Endodermal cell (in vitro differentiated cells): ENCODE results near the gene DDAH1. TPM values are rescaled to one million over a fixed set of nuclear protein-coding genes. Genes with fewer than 3 reads are reported as not detected.

Experiments used
- DNase-seq: peaks from one replicate; pipeline ENCODE4 v3.0.0-alpha.2; 2017
- H3K27ac ChIP-seq: 2 replicates; pipeline ENCODE4 v1.5.1; 2013; ENCODE audit warnings: mild to moderate bottlenecking, low read depth, low read length, moderate library complexity
- H3K27me3 ChIP-seq: 2 replicates; pipeline ENCODE4 v1.6.1; 2013; ENCODE audit warnings: mild to moderate bottlenecking, low read length, moderate library complexity; ENCODE audit not compliant: insufficient read depth, control insufficient read depth, poor library complexity, severe bottlenecking
- H3K36me3 ChIP-seq: 2 replicates; pipeline ENCODE4 v1.7.0; 2013; ENCODE audit warnings: mild to moderate bottlenecking, low read length, moderate library complexity; ENCODE audit not compliant: control insufficient read depth, insufficient read depth
- H3K4me1 ChIP-seq: one replicate; pipeline ENCODE4 v1.7.0; 2013; ENCODE audit warnings: low read length; ENCODE audit not compliant: control insufficient read depth, insufficient read depth
- H3K4me3 ChIP-seq: 2 replicates; pipeline ENCODE4 v1.5.1; 2013; ENCODE audit warnings: mild to moderate bottlenecking, low read length, moderate library complexity
- H3K9ac ChIP-seq: 2 replicates; pipeline ENCODE4 v1.6.1; 2013; ENCODE audit warnings: mild to moderate bottlenecking, low read length, moderate library complexity; ENCODE audit not compliant: poor library complexity, severe bottlenecking; ENCODE audit errors: extremely low read depth
- H3K9me3 ChIP-seq: 2 replicates; pipeline ENCODE4 v1.6.1; 2013; ENCODE audit warnings: mild to moderate bottlenecking, low read length, moderate library complexity; ENCODE audit not compliant: control insufficient read depth
- H3K27ac Mint-ChIP-seq: 2 replicates; pipeline ENCODE4 v1.8.0; 2020; ENCODE audit warnings: mixed read lengths
- H3K27me3 Mint-ChIP-seq: 2 replicates; pipeline ENCODE4 v1.8.0; 2021; ENCODE audit warnings: mild to moderate bottlenecking, mixed read lengths; ENCODE audit not compliant: insufficient read depth
- H3K36me3 Mint-ChIP-seq: 2 replicates; pipeline ENCODE4 v1.8.0; 2020; ENCODE audit warnings: low read depth, mixed read lengths
- H3K4me1 Mint-ChIP-seq: 2 replicates; pipeline ENCODE4 v1.8.0; 2020; ENCODE audit warnings: mixed read lengths
- H3K4me3 Mint-ChIP-seq: 2 replicates; pipeline ENCODE4 v1.8.0; 2020; ENCODE audit warnings: mild to moderate bottlenecking, moderate library complexity, mixed read lengths
- H3K9me3 Mint-ChIP-seq: 2 replicates; pipeline ENCODE4 v1.8.0; 2020; ENCODE audit warnings: mild to moderate bottlenecking, mixed read lengths
- WGBS, 2 experiments: methylation state at CpG; one replicate each; pipeline versions ENCODE4 v1.1.5 to v1.1.7; 2013; ENCODE audit warnings: missing lambda C conversion rate in 2 of 2, mixed read lengths in 1 of 2; ENCODE audit not compliant: insufficient coverage in 1 of 2, insufficient read length in 1 of 2; 5-methylcytosine and 5-hydroxymethylcytosine counted together
- total RNA-seq, 2 donors: library from RNA; stranded (reverse); fragmentation: NEBNext Ultra II Directional in 1 of 2; extraction: Animal tissue kit (Norgen Biotek cat#: 25700) in 1 of 2; gene quantifications; 2 replicates in 1 of 2; 3 replicates in 1 of 2; pipeline ENCODE4 v1.2.1, GENCODE V29; 2021
- TF ChIP-seq, protein P1 (sequence below): fragments of 200-600 bp; sonication (generic); conservative IDR thresholded peaks from 2 replicates; pipeline ENCODE4 v1.5.0; 2021; ENCODE audit warnings: antibody characterized with exemption, mild to moderate bottlenecking

Gene DDAH1
- total RNA-seq, 2 donors from 2014 or later = 16.3 to 22.8 TPM

DNA sequence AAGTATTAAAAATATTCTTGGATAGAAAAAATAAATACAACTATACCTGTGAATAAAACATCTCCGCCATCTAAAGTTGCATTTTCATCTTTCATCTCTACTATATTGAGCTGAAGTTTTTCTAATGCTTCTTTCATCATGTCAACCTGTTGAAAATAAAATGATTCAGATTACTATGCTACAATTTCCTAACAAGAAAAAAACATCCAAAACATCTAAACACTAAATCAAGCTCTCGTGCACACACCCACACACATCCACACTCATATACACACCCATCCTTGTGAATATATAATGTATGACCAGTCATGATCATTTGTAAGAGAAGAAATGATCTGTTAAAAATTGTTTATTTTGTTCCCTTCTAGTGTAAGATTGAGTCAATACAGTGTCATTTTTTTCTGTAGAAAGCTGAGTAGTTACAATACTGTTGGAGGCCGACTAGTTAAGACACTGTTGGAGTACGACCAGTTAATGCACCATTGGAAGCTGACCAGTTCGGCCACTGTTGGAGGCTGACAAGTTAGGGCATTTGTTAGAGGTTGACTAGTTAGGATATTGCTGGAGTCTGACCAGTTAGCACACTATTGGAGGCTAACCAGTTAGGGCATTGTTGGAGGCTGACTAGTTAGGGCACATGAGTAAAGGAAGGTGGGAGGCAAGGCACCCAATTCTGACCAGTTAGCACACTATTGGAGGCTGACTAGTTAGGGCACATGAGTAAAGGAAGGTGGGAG, 106.1 kb downstream of the DDAH1 start:
- H3K27me3 Mint-ChIP-seq = no peaks in the 10 kb centered on the region

DNA sequence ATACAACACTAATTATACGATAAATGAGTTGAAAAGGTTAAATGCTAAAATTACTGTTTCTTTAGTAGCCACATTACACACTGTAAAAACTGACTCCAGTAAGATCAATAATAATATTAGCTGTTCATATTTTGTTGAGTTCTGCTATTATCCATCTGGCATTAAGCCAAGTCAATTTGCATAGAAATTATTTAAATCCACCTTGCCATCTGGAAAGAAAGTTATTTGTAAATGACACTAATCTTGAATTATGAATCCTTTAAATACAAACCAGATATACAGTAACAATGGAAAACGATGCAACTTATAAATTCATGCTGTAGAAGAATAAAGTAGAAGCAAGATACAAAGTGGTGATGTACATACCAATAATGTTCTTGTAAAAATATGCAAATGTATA, 107.1 kb downstream of the DDAH1 start:
- no peak overlapping the region for H3K27ac Mint-ChIP-seq
- Histone ChIP-seq H3K27ac (no peak overlapping the region), H3K36me3 (no peaks in the 10 kb centered on the region), H3K9me3 (no peaks in the 10 kb centered on the region), H3K27me3 (no peaks in the 10 kb centered on the region), H3K9ac (no peak overlapping the region), H3K4me1 (no peaks in the 10 kb centered on the region), H3K4me3 (no peak overlapping the region)
- TF ChIP-seq, protein P1, sequence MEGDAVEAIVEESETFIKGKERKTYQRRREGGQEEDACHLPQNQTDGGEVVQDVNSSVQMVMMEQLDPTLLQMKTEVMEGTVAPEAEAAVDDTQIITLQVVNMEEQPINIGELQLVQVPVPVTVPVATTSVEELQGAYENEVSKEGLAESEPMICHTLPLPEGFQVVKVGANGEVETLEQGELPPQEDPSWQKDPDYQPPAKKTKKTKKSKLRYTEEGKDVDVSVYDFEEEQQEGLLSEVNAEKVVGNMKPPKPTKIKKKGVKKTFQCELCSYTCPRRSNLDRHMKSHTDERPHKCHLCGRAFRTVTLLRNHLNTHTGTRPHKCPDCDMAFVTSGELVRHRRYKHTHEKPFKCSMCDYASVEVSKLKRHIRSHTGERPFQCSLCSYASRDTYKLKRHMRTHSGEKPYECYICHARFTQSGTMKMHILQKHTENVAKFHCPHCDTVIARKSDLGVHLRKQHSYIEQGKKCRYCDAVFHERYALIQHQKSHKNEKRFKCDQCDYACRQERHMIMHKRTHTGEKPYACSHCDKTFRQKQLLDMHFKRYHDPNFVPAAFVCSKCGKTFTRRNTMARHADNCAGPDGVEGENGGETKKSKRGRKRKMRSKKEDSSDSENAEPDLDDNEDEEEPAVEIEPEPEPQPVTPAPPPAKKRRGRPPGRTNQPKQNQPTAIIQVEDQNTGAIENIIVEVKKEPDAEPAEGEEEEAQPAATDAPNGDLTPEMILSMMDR = no peak
- DNase-seq = no peak
- no CpG with 5 or more reads among the region's 2 CpGs for WGBS, 2 experiments
- no peak overlapping the region for H3K4me3 Mint-ChIP-seq
- H3K36me3 Mint-ChIP-seq = no peaks in the 10 kb centered on the region
- no peaks in the 10 kb centered on the region for H3K9me3 Mint-ChIP-seq
- no peaks in the 10 kb centered on the region for H3K27me3 Mint-ChIP-seq
- no peaks in the 10 kb centered on the region for H3K4me1 Mint-ChIP-seq

More for the DNA sequence above, 106.1 kb downstream of the DDAH1 start:
- H3K27ac ChIP-seq = no peak overlapping the region
- H3K9me3 ChIP-seq = no peaks in the 10 kb centered on the region
- Mint-ChIP-seq H3K4me3 (no peak overlapping the region), H3K27ac (no peak overlapping the region), H3K36me3 (no peaks in the 10 kb centered on the region), H3K9me3 (no peaks in the 10 kb centered on the region), H3K4me1 (no peaks in the 10 kb centered on the region)
- no peaks in the 10 kb centered on the region for H3K36me3 ChIP-seq
- H3K4me1 ChIP-seq = no peaks in the 10 kb centered on the region
- DNase-seq = no peak
- WGBS, 2 experiments = 93 to 96% methylated on average over 3 to 4 of the region's 5 CpGs
- H3K27me3 ChIP-seq = no peaks in the 10 kb centered on the region
- TF ChIP-seq, protein P1 = no peak
- no peak overlapping the region for H3K4me3 ChIP-seq
- H3K9ac ChIP-seq = no peak overlapping the region

DNA sequence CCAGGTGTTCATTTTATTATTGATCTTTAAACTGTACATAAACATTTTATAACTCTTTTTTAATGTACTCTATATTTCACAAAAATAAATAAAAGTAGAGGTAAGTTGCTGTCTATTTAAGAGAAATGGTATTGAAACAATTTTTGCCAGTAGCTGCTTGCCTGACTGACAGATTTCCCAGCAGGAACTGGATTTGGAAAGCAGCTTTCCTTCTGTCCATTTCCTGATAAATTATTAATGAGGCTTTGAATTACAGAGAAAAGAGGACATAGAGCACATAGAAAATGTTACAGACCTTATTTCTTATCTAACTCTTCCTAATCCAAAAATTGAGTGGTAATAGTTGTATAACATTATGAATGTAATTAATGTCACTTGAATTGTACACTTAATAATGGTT, 108.8 kb downstream of the DDAH1 start:
- H3K27ac ChIP-seq = no peak overlapping the region
- H3K36me3 ChIP-seq = no peaks in the 10 kb centered on the region
- H3K4me3 ChIP-seq = no peak overlapping the region
- no peak for DNase-seq
- Mint-ChIP-seq H3K27me3 (no peaks in the 10 kb centered on the region), H3K36me3 (no peaks in the 10 kb centered on the region), H3K4me3 (no peak overlapping the region), H3K9me3 (no peaks in the 10 kb centered on the region), H3K27ac (no peak overlapping the region), H3K4me1 (no peaks in the 10 kb centered on the region)
- TF ChIP-seq, protein P1 = no peak
- no peaks in the 10 kb centered on the region for H3K27me3 ChIP-seq
- H3K9me3 ChIP-seq = no peaks in the 10 kb centered on the region
- no peak overlapping the region for H3K9ac ChIP-seq
- no peaks in the 10 kb centered on the region for H3K4me1 ChIP-seq
